Cardiac muscle cell (in vitro differentiated cells and primary cell): ENCODE data around the gene CTNNA2. TPM values are rescaled to one million over a fixed set of nuclear protein-coding genes. Genes with fewer than 3 reads are reported as not detected.
A peak's percentile ranks its signal among the peaks of the same experiment; 100 is the strongest.

Source experiments
- DNase-seq, 2 donors: peaks; one replicate each; pipeline versions ENCODE4 v3.0.0 to v3.0.0-alpha.2; 2010 to 2017; ENCODE audit warnings: low read depth in 1 of 2, low spot score in 1 of 2
- H3K27ac ChIP-seq: fragments of 200-600 bp; sonication (generic); 2 replicates; pipeline ENCODE4 v1.5.1; 2016
- H3K27me3 ChIP-seq: fragments of 200-600 bp; sonication (generic); 2 replicates; pipeline ENCODE4 v1.6.0; 2016; ENCODE audit warnings: control low read depth
- H3K36me3 ChIP-seq: fragments of 200-600 bp; sonication (generic); 2 replicates; pipeline ENCODE4 v1.5.1; 2016; ENCODE audit warnings: control low read depth
- H3K4me1 ChIP-seq: fragments of 200-600 bp; sonication (generic); 2 replicates; pipeline ENCODE4 v1.8.1; 2017; ENCODE audit warnings: low read depth, mild to moderate bottlenecking, mixed run types
- H3K4me3 ChIP-seq: fragments of 200-600 bp; sonication (generic); 2 replicates; pipeline ENCODE4 v1.5.1; 2016; ENCODE audit warnings: mild to moderate bottlenecking
- H3K9me3 ChIP-seq: fragments of 200-600 bp; sonication (generic); 2 replicates; pipeline ENCODE4 v1.5.1; 2017; ENCODE audit warnings: low read depth, mild to moderate bottlenecking, control low read depth
- CTCF ChIP-seq: IDR thresholded peaks from 2 replicates; pipeline ENCODE4 v1.5.1; 2012; ENCODE audit warnings: low read depth, mild to moderate bottlenecking, low read length
- polyA plus RNA-seq: library from polyadenylated mRNA; unstranded; fragments of >200 nt; fragmentation: Nextera tagmentation; extraction: Ambion mirVana; gene quantifications from 2 replicates; pipeline ENCODE4 v1.2.1, GENCODE V29; 2016
- total RNA-seq: library from RNA; depleted of rRNA; stranded (reverse); fragments of >200 nt; gene quantifications from 2 replicates; pipeline ENCODE4 v1.2.3, GENCODE V29; 2016

CTNNA2 gene
- total and polyA plus RNA-seq, 2 experiments from 2014 or later = 7.4 to 17.4 TPM

GRCh38 chr2:80303006-80303908 lies 790.4 kb downstream of the CTNNA2 start:
- H3K27ac ChIP-seq = no peak overlapping the region
- H3K9me3 ChIP-seq = no peaks in the 10 kb centered on the region

GRCh38 chr2:80303909-80304837 lies 791.3 kb downstream of the CTNNA2 start, which contains the start of gene LRRTM1:
TSS of gene LRRTM1 (minus strand) at chr2:80304752. CDS start at chr2:80303819, 933 bp downstream.
- peak in 1 of 2 donors; percentile 69 for DNase-seq
- H3K4me1 ChIP-seq = peaks cover 18% of the 10 kb centered on the region
- no peaks in the 10 kb centered on the region for H3K9me3 ChIP-seq
- peak within 1 kb of the TSS; percentile 58 for H3K4me3 ChIP-seq
- TF ChIP-seq CTCF = no peak
- H3K27me3 ChIP-seq = peaks cover 13% of the 10 kb centered on the region
- H3K27ac ChIP-seq = no peak within 1 kb of the TSS
- H3K36me3 ChIP-seq = no peaks in the 10 kb centered on the region

More at GRCh38 chr2:80303006-80303908, 790.4 kb downstream of the CTNNA2 start:
- Histone ChIP-seq H3K4me3 (peak overlapping the region; percentile 58), H3K4me1 (peaks cover 18% of the 10 kb centered on the region), H3K27me3 (peaks cover 13% of the 10 kb centered on the region), H3K36me3 (no peaks in the 10 kb centered on the region)
- TF ChIP-seq CTCF = no peak
- DNase-seq = peak in 1 of 2 donors; percentile 47

- Histone ChIP-seq H3K4me3 (no peak overlapping the region), H3K27me3 (no peaks in the 10 kb centered on the region), H3K27ac (no peak overlapping the region), H3K9me3 (no peaks in the 10 kb centered on the region), H3K4me1 (no peaks in the 10 kb centered on the region), H3K36me3 (no peaks in the 10 kb centered on the region)
- no peak for DNase-seq
- TF ChIP-seq CTCF = no peak
These were observed 798.5 kb downstream of the CTNNA2 start for GRCh38 chr2:80311304-80311703.

GRCh38 chr2:80312282-80312839 lies 799.5 kb downstream of the CTNNA2 start:
- H3K36me3 ChIP-seq = no peaks in the 10 kb centered on the region
- no peak for TF ChIP-seq CTCF

GRCh38 chr2:80322311-80322920 lies 809.6 kb downstream of the CTNNA2 start:
- no peak overlapping the region for H3K4me3 ChIP-seq

More at GRCh38 chr2:80312282-80312839, 799.5 kb downstream of the CTNNA2 start:
- H3K4me1 ChIP-seq = no peaks in the 10 kb centered on the region
- no peak for DNase-seq
- no peak overlapping the region for H3K27ac ChIP-seq
- no peak overlapping the region for H3K4me3 ChIP-seq
- no peaks in the 10 kb centered on the region for H3K27me3 ChIP-seq
- H3K9me3 ChIP-seq = no peaks in the 10 kb centered on the region

More at GRCh38 chr2:80322311-80322920, 809.6 kb downstream of the CTNNA2 start:
- no peaks in the 10 kb centered on the region for H3K27me3 ChIP-seq
- DNase-seq = no peak
- H3K9me3 ChIP-seq = no peaks in the 10 kb centered on the region
- no peak overlapping the region for H3K27ac ChIP-seq
- no peaks in the 10 kb centered on the region for H3K36me3 ChIP-seq
- no peak for TF ChIP-seq CTCF
- peaks cover 12% of the 10 kb centered on the region for H3K4me1 ChIP-seq
